ACC112 (cell line): ENCODE measurements around the gene TRIP12.

Experiments used
- H2AFZ ChIP-seq: fragments of 200-600 bp; sonication (generic); one replicate; pipeline ENCODE4 v1.6.0; 2017; ENCODE audit warnings: antibody characterized with exemption, low read length; ENCODE audit not compliant: unreplicated experiment
- H3K27ac ChIP-seq: fragments of 200-600 bp; sonication (generic); 2 replicates; pipeline ENCODE4 v1.5.1; 2014; ENCODE audit warnings: low read depth, mild to moderate bottlenecking, antibody characterized with exemption, low read length, moderate library complexity
- H3K27me3 ChIP-seq: fragments of 200-600 bp; sonication (generic); 2 replicates; pipeline ENCODE4 v1.6.1; 2014; ENCODE audit warnings: mild to moderate bottlenecking, antibody characterized with exemption, low read length, moderate library complexity, mixed read lengths; ENCODE audit not compliant: insufficient read depth
- H3K36me3 ChIP-seq: fragments of 200-600 bp; sonication (generic); 2 replicates; pipeline ENCODE4 v1.6.1; 2016; ENCODE audit warnings: mild to moderate bottlenecking, antibody characterized with exemption, low read length, moderate library complexity, mixed read lengths; ENCODE audit not compliant: insufficient read depth
- H3K4me1 ChIP-seq: fragments of 200-600 bp; sonication (generic); one replicate; pipeline ENCODE4 v1.6.1; 2016; ENCODE audit warnings: low read length, mixed read lengths; ENCODE audit not compliant: insufficient read depth, unreplicated experiment, control insufficient read depth
- H3K4me3 ChIP-seq: fragments of 200-600 bp; sonication (generic); 2 replicates; pipeline ENCODE4 v1.5.1; 2014; ENCODE audit warnings: mild to moderate bottlenecking, low read depth, low read length
- H3K79me2 ChIP-seq: fragments of 200-600 bp; sonication (generic); one replicate; pipeline ENCODE4 v1.6.0; 2016; ENCODE audit warnings: low read length; ENCODE audit not compliant: control insufficient read depth, unreplicated experiment, insufficient read depth

Gene TRIP12

DNA sequence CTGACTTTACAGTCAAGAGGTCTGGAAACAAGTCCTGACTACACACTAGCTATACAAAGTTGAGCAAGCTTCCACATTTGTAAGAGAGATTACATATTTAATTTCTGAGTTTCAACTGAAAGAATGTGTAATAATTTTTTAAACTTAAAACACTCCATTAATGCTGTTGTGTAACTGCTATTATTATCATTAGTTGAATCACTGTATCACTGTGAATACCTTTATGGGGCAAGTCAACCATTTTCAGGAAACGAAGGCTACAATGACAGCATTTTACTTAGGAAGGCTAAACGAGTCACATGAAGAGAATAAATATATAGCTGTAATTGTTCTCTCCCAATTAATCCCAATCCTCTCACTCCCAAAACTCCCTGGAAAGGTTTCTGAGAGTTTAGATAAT, 46.3 kb downstream of the TRIP12 start:
- Histone ChIP-seq H2AFZ (no peak overlapping the region), H3K79me2 (peaks cover 75% of the 10 kb centered on the region), H3K36me3 (peaks cover 17% of the 10 kb centered on the region), H3K27ac (no peak overlapping the region), H3K4me1 (no peaks in the 10 kb centered on the region), H3K27me3 (no peaks in the 10 kb centered on the region), H3K4me3 (no peak overlapping the region)

DNA sequence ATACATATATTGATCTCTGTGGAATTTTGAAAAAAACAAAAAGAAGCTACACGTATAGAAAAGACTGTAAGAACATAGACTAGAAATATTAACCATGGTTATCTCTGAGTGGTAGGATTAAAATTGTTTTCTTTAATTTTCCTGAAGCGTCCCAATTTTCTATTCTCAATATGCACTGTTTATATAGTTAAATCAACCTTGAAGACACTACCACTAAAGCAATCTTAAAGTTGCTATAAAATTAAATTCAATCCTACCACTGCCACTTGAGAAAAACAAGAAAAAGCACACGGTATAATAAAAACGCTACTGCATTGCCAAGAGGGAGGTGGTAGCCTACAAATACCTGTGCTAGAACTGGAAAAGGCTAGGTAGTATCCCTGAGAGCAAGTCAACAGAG, 47.2 kb downstream of the TRIP12 start:
- peaks cover 18% of the 10 kb centered on the region for H3K36me3 ChIP-seq
- no peak overlapping the region for H3K4me3 ChIP-seq
- peaks cover 75% of the 10 kb centered on the region for H3K79me2 ChIP-seq
- H3K27me3 ChIP-seq = no peaks in the 10 kb centered on the region
- H3K27ac ChIP-seq = no peak overlapping the region
- no peaks in the 10 kb centered on the region for H3K4me1 ChIP-seq
- H2AFZ ChIP-seq = no peak overlapping the region

DNA sequence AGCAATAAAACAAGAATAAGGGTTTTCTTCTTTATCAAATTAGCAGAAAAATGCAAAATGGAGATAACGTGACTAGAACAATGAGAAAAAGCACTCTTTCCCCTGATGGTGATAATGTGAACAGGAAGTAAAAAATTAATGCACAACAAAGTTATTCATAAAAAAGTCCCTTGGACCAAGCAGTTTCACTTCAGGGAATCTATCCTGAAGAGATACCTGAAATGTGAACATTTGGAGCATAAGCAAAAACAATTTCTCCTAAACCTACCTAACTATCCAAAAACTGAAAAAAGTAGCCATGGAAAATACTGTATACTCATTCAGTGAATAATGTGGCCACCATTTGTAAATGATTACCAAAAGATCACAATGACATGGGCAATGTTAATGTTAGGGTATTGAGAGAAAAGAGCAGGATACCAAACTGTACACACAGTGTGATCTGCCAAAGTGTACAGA, 48.7 kb downstream of the TRIP12 start:
- no peak overlapping the region for H2AFZ ChIP-seq
- no peak overlapping the region for H3K4me3 ChIP-seq
- H3K36me3 ChIP-seq = peaks cover 23% of the 10 kb centered on the region
- H3K79me2 ChIP-seq = peaks cover 83% of the 10 kb centered on the region
- no peaks in the 10 kb centered on the region for H3K4me1 ChIP-seq
- no peaks in the 10 kb centered on the region for H3K27me3 ChIP-seq
- H3K27ac ChIP-seq = no peak overlapping the region

DNA sequence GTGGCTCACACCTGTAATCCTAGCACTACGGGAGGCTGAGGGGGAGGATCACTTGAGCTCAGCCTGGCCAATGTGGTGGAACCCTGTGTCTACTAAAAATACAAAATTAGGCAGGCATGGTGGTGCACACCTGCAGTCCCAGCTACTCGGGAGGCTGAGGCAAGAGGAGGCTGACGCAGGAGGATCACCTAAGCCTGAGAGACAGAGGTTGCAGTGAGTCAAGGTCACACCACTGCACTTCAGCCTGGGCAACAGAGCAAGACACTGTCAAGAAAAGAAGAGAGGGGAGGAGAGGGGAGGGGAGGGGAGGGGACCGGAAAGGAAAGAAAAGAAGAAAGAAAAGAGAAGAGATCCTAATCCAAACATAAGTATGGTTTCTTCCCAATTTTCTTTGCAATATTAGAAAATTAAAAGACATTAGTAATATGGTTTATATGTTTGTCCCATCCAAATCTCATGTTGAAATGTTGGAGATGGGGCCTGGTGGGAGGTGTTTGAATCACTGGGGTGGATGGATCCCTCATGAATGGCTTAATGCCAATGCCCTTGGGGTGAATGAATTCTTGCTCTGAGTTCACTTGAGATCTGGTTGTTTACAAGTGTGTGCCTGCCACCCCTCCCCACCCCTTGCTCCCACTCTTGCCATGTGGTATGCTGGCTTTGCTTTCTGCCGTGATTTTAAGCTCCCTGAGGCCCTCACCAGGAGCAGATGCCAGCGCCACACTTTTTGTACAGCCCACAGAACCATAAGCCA, 50.7 kb downstream of the TRIP12 start:
- H3K4me3 ChIP-seq = no peak overlapping the region
- no peak overlapping the region for H3K27ac ChIP-seq
- H2AFZ ChIP-seq = no peak overlapping the region
- H3K79me2 ChIP-seq = peaks cover 91% of the 10 kb centered on the region
- peaks cover 23% of the 10 kb centered on the region for H3K36me3 ChIP-seq
- H3K27me3 ChIP-seq = no peaks in the 10 kb centered on the region
- no peaks in the 10 kb centered on the region for H3K4me1 ChIP-seq

DNA sequence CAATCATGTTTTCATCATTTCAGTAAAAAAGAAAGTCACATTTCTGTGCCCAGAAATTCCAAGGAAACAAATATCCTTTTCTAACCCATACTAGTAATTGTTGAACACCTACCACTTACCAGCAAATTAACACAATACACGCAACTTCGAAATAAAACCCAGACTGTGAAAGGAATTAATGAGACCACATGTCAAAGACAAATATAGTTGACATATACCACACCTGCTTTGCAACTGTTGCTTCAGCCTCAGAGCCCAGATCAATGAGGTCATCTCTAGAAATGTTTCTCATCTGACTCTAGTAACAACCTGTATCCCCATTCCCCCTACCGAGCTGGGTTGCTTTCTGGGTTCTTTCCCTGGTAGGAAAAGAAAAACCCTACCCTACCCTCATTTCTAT, 52.6 kb downstream of the TRIP12 start:
- Histone ChIP-seq H2AFZ (no peak overlapping the region), H3K79me2 (peaks cover 91% of the 10 kb centered on the region)

DNA sequence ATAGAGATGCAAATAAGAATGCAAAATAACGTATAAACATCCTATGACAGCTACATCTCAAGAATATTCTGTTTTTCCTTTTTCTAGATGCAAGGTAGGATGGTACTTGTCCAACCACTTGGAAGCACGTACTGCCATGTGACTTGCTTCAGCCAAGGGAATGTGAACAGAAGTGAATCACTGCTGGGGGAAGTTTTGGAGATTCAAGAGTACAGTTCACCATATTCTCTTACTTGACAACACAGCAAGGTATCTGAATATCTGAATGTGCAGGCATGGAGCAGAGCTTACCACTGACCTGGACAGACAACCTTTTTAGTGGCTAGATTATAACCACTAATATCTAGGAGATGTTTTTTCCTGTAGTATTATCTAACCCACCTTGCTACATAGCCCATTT, 53.0 kb downstream of the TRIP12 start:
- H2AFZ ChIP-seq = no peak overlapping the region
- no peaks in the 10 kb centered on the region for H3K27me3 ChIP-seq
- H3K27ac ChIP-seq = no peak overlapping the region
- no peaks in the 10 kb centered on the region for H3K4me1 ChIP-seq
- no peak overlapping the region for H3K4me3 ChIP-seq
- H3K79me2 ChIP-seq = peaks cover 90% of the 10 kb centered on the region
- H3K36me3 ChIP-seq = peaks cover 16% of the 10 kb centered on the region; the same call in 1 of the 2 replicates

More for the DNA sequence above, 52.6 kb downstream of the TRIP12 start:
- H3K27me3 ChIP-seq = no peaks in the 10 kb centered on the region
- H3K4me1 ChIP-seq = no peaks in the 10 kb centered on the region
- no peak overlapping the region for H3K4me3 ChIP-seq
- peaks cover 18% of the 10 kb centered on the region for H3K36me3 ChIP-seq
- H3K27ac ChIP-seq = no peak overlapping the region

DNA sequence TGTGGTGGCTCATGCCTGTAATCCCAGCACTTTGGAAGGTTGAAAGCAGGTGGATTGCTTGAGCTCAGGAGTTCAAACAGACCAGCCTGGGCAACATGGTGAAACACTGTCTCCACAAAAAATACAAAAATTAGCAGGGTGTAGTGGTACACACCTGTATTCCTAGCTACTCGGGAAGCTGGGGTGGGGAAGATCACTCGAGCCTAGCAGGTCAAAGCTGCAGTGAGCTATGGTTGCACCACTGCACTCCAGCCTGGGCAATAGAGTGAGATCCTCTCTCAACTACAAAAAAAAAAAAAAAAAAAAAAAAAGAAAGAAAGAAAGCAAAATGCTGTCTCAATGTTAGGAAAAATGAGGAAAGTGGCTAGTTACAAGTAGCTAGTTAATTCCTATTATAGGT, 56.8 kb downstream of the TRIP12 start:
- no peak overlapping the region for H3K27ac ChIP-seq
- H3K79me2 ChIP-seq = peaks cover 90% of the 10 kb centered on the region

DNA sequence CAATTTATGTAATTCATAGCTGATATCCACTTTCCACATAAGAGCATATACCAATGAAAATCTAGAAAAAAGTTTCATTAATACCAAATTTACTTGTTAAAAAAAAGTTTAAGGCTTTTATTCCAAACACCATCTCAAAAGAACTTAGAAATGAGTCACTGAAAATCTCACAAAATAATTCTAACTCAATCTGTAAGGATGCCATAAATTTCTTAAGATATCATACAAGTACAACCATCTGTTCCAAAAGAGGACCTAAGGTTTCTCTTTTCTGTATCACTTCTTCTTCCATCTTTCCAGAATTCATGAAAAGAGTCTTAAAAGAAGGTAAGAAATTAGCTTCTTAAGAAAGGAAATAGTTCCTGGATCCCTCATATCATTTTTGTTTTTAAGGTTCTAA, 60.4 kb downstream of the TRIP12 start:
- H3K4me1 ChIP-seq = peaks cover 11% of the 10 kb centered on the region
- no peak overlapping the region for H2AFZ ChIP-seq
- no peaks in the 10 kb centered on the region for H3K27me3 ChIP-seq
- no peak overlapping the region for H3K27ac ChIP-seq
- no peak overlapping the region for H3K4me3 ChIP-seq
- H3K79me2 ChIP-seq = peaks cover 65% of the 10 kb centered on the region
- H3K36me3 ChIP-seq = peaks cover 15% of the 10 kb centered on the region; the same call in 1 of the 2 replicates

More for the DNA sequence above, 56.8 kb downstream of the TRIP12 start:
- H3K36me3 ChIP-seq = peaks cover 16% of the 10 kb centered on the region
- H3K4me1 ChIP-seq = peaks cover 11% of the 10 kb centered on the region
- no peaks in the 10 kb centered on the region for H3K27me3 ChIP-seq
- no peak overlapping the region for H3K4me3 ChIP-seq
- no peak overlapping the region for H2AFZ ChIP-seq

DNA sequence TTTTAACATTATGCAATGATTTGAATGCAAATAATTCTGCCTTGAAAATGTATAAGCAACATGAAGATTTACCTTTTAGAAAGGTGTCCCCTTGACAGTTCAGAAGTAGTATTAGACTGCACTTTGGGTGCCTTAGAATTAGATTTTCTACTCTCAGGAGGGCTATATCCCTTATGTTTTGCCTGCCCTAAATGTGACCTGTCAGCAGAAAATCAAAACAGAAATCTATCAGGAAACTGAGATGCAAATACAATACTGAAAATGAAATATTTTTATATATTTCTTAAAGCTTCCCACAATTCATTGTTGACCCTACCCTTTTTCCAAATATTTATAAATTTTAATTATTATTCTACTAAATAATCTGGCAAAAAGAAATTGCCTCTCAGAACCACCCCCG, 61.5 kb downstream of the TRIP12 start:
- Histone ChIP-seq H3K4me1 (peaks cover 11% of the 10 kb centered on the region), H3K79me2 (peaks cover 61% of the 10 kb centered on the region), H3K36me3 (peaks cover 15% of the 10 kb centered on the region; the same call in 1 of the 2 replicates), H3K27me3 (no peaks in the 10 kb centered on the region), H3K27ac (no peak overlapping the region), H2AFZ (no peak overlapping the region), H3K4me3 (no peak overlapping the region)

DNA sequence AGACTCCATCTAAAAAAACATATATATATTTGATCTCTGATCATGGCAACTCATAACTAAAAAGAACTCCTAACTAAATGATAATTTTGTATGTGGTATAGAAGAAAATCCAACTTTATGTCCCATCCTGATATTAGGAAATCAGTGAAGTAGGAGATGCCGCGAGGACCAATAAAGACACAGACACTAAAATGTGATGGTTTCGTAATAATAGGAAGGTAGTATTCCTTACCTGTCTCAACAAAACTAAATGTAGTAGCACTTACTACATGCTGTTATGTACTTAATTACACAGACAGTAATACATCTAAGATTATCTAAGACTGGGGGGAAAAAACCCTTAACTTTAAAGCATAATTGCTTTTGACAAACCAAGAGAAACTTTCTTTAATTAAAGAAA, 63.5 kb downstream of the TRIP12 start:
- Histone ChIP-seq H3K27ac (no peak overlapping the region), H3K79me2 (peaks cover 56% of the 10 kb centered on the region), H2AFZ (no peak overlapping the region), H3K4me1 (peaks cover 14% of the 10 kb centered on the region), H3K4me3 (no peak overlapping the region), H3K36me3 (peaks cover 20% of the 10 kb centered on the region; the same call in 1 of the 2 replicates), H3K27me3 (no peaks in the 10 kb centered on the region)

DNA sequence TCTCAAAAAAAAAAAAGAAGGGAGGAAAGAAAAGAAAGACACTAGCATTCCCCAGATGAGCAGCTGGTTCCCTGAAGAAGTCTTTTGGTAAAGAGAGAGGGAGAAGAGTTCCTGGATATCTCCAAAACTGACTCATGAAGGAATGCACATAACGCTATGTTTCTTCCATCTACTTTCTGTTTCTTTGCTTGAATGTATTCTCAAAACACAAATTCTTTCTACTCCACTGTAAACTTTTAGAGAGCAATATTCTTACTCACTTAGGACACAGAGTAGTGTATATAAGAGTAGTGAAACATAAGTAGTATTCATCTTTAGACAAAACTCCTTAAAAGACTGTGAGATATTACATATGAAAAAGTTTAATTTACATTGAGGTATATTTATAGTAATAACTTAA, 64.2 kb downstream of the TRIP12 start:
- H3K36me3 ChIP-seq = peaks cover 20% of the 10 kb centered on the region; the same call in 1 of the 2 replicates
- H3K27me3 ChIP-seq = no peaks in the 10 kb centered on the region
- H3K4me1 ChIP-seq = peaks cover 14% of the 10 kb centered on the region
- H2AFZ ChIP-seq = no peak overlapping the region
- H3K79me2 ChIP-seq = peaks cover 50% of the 10 kb centered on the region
- H3K4me3 ChIP-seq = no peak overlapping the region
- H3K27ac ChIP-seq = no peak overlapping the region
